DOHH2 (cell line): Measurements from ENCODE around the gene FNDC11.

Experiments used
- H3F3A ChIP-seq: fragments of 200-600 bp; sonication (generic), shearing (Covaris generic); 2 replicates; pipeline ENCODE4 v1.6.0; 2016; ENCODE audit warnings: antibody characterized with exemption, mild to moderate bottlenecking; ENCODE audit not compliant: control insufficient read depth, insufficient read depth
- H3K27ac ChIP-seq: fragments of 200-600 bp; sonication (generic); 2 replicates; pipeline ENCODE4 v1.5.1; 2014; ENCODE audit warnings: low read depth, mild to moderate bottlenecking, low read length, moderate library complexity
- H3K27me3 ChIP-seq: fragments of 200-600 bp; sonication (generic); 2 replicates; pipeline ENCODE4 v1.6.1; 2014; ENCODE audit warnings: mild to moderate bottlenecking, low read length, mixed read lengths; ENCODE audit not compliant: control insufficient read depth
- H3K36me3 ChIP-seq: fragments of 200-600 bp; sonication (generic); 2 replicates; pipeline ENCODE4 v1.6.1; 2014; ENCODE audit warnings: mild to moderate bottlenecking, low read length, moderate library complexity, mixed read lengths; ENCODE audit not compliant: control insufficient read depth
- H3K4me1 ChIP-seq: fragments of 200-600 bp; sonication (generic); 2 replicates; pipeline ENCODE4 v1.6.1; 2014; ENCODE audit warnings: mild to moderate bottlenecking, low read length, mixed read lengths; ENCODE audit not compliant: control insufficient read depth
- H3K4me2 ChIP-seq: fragments of 200-600 bp; sonication (generic); 2 replicates; pipeline ENCODE4 v1.6.0; 2014; ENCODE audit warnings: mild to moderate bottlenecking, low read length, moderate library complexity
- H3K4me3 ChIP-seq: fragments of 200-600 bp; sonication (generic); 2 replicates; pipeline ENCODE4 v1.5.1; 2014; ENCODE audit warnings: mild to moderate bottlenecking, low read length, mixed read lengths
- H3K79me2 ChIP-seq: fragments of 200-600 bp; sonication (generic); 2 replicates; pipeline ENCODE4 v1.6.1; 2014; ENCODE audit warnings: mild to moderate bottlenecking, low read length, mixed read lengths; ENCODE audit not compliant: control insufficient read depth
- H3K9me2 ChIP-seq: fragments of 200-600 bp; sonication (generic); replicated peaks from 2 replicates; pipeline ENCODE4 v1.6.1; 2014; ENCODE audit warnings: mild to moderate bottlenecking, low read length, mixed read lengths; ENCODE audit not compliant: control insufficient read depth
- H3K9me3 ChIP-seq: fragments of 200-600 bp; sonication (generic); 2 replicates; pipeline ENCODE4 v1.6.1; 2014; ENCODE audit warnings: antibody characterized with exemption, low read length, mixed read lengths; ENCODE audit not compliant: control insufficient read depth, insufficient read depth
- H4K20me1 ChIP-seq: fragments of 200-600 bp; sonication (generic); 2 replicates; pipeline ENCODE4 v1.6.0; 2014; ENCODE audit warnings: low read depth, mild to moderate bottlenecking, antibody characterized with exemption, low read length, moderate library complexity; ENCODE audit not compliant: control insufficient read depth, insufficient read depth
- CTCF ChIP-seq: fragments of 200-600 bp; sonication (generic); IDR thresholded peaks from one replicate; pipeline ENCODE4 v1.5.1; 2014; ENCODE audit warnings: antibody characterized with exemption, mild to moderate bottlenecking, low read depth, low read length; ENCODE audit not compliant: poor library complexity, severe bottlenecking
- EZH2phosphoT487 ChIP-seq: fragments of 200-600 bp; sonication (generic); IDR thresholded peaks from 2 replicates; pipeline ENCODE4 v1.6.1; 2017; ENCODE audit warnings: borderline replicate concordance, mild to moderate bottlenecking, antibody characterized with exemption, low read length, moderate library complexity, mixed read lengths

Gene FNDC11

GRCh38 chr20:63602321-63602720, 48.4 kb downstream of the FNDC11 start:
- Histone ChIP-seq H3K36me3 (peaks cover 46% of the 10 kb centered on the region), H3F3A (no peaks in the 10 kb centered on the region), H3K4me2 (no peak overlapping the region)

More at GRCh38 chr20:63602321-63602720, 48.4 kb downstream of the FNDC11 start:
- Histone ChIP-seq H3K79me2 (peaks cover 11% of the 10 kb centered on the region), H3K4me1 (no peaks in the 10 kb centered on the region), H3K27ac (no peak overlapping the region), H3K4me3 (no peak overlapping the region), H3K9me2 (no peaks in the 10 kb centered on the region), H3K9me3 (no peaks in the 10 kb centered on the region), H3K27me3 (no peaks in the 10 kb centered on the region), H4K20me1 (no peaks in the 10 kb centered on the region)
- no peak for TF ChIP-seq CTCF
- no peak for TF ChIP-seq EZH2phosphoT487
